Stimulated activated CD4-positive, alpha-beta T cell treated with anti-CD3 and anti-CD28 coated beads, Interleukin-15, amount 100 ng/mL, for 24 hours (primary cell): Measurements from ENCODE around the gene FAAP100.
"Not testable (repeated sequence)": the region's sequence is repeated elsewhere in the genome, so short reads cannot be mapped to it uniquely, and the experiment has no call there.

Source experiments
- DNase-seq: peaks from one replicate; pipeline ENCODE4 v3.0.0-alpha.2; 2020

The FAAP100 gene, protein sequence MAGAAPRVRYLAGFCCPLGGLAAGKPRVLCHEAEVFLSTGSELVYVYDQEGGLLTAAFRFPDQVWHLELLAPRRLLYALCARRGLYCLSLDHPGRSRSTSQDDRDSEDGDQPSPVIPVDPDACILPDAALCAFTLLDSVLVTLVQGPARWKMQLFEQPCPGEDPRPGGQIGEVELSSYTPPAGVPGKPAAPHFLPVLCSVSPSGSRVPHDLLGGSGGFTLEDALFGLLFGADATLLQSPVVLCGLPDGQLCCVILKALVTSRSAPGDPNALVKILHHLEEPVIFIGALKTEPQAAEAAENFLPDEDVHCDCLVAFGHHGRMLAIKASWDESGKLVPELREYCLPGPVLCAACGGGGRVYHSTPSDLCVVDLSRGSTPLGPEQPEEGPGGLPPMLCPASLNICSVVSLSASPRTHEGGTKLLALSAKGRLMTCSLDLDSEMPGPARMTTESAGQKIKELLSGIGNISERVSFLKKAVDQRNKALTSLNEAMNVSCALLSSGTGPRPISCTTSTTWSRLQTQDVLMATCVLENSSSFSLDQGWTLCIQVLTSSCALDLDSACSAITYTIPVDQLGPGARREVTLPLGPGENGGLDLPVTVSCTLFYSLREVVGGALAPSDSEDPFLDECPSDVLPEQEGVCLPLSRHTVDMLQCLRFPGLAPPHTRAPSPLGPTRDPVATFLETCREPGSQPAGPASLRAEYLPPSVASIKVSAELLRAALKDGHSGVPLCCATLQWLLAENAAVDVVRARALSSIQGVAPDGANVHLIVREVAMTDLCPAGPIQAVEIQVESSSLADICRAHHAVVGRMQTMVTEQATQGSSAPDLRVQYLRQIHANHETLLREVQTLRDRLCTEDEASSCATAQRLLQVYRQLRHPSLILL

DNA sequence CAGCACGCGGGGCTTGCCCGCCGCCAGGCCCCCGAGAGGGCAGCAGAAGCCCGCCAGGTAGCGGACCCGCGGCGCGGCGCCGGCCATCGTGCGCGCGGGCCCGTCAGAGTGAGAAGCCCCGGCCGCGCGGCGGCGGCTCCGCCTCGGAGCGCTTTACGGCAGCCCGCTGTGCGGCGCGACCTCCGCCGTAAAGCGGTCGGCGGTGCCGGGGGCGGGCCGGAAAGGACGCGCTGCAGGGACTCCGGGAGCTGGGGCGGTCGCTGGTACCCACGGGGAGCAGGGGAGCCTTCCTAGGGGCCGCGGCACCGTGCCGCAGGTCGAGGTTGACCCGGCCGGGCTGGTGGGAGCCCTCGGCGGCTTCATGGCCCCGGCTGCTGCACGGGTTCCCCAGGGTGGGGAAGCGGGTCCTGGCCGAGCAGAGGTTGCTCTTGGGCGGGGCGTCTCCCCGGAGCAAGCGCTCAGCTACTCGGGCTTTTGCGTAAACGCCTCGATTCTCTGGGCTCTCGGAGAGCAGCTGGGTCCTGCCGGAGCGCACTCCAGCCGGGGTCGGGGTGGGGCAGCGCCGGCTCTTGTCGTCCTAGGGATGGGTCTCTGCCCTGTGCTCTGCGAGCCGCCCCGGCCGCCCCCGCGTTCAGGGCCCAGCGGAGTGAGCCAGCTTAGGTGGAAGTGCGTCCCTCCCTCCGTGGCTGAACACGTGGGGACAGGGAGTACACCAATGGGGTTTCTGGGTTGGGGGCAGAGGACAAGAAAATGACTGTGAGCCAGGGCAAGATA is at the start of gene FAAP100:
Gene FAAP100, minus strand, starts transcription at position 110 of the 774 bp plus-strand sequence. Its CDS starts 23 bp downstream, at position 87.
- peak; percentile 88 for DNase-seq

DNA sequence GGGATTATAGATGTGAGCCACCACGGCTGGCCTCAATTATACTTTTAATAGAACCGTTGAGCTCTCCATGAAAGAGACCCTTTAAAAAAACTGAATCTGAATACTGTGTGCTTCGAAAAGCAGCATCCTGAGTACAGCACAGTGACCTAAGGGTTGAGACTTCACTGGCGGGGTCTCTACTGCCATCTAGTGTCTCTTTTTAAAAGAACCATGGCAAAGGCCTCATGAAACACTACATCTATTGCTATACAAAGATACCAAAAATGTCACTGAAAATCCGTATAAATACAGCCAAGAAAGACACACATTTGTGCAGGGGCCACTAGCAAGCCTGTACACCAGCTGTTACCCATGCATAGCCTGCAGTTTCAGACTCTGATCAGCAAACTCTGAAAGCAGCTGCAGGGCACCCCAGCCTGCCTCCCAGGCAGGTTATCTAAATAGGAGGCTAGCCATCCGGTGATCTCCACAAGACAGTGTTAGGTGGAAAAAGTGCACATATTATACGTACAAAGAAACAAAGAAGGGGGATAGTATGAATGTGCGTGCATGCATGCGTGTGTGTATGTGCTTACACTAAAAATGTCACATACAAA is 49.5 kb upstream of the FAAP100 start:
- DNase-seq: peak; percentile 43

DNA sequence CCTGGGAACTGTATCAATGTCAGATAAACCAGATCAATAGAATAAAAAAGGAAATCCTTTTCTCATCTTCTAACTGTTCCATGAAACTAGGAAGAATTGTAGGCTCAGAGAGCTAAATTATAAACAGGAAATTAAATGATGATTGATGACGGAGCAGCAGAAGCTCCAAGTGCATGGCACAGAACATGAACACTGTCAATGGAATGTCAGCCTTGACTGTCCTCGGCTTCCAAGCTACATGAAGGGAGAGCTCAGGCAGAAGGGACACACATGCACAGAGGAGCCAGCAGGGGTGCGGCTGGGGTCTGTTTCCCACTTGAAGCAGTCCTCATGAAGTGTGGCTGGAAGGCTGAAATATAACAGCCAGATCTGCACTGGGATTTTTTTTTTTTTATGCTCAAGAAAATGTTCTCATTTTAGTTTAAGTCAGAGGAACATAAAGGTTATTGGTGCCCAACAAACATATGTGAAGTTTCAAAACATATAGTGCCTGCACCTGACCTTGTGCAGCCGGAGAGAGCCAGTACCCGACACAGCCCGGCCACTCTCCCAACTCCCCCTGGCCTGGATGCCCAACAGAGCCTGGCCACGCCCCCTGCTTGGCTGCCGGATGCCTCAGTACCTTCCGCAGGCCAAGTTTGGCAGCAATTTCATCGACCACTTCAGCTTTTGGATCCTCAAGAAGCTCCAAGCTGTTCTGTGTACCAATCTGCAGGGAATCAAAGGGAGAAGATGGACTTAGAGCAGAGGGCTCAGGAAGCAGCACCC is 47.8 kb upstream of the FAAP100 start:
- no peak for DNase-seq

DNA sequence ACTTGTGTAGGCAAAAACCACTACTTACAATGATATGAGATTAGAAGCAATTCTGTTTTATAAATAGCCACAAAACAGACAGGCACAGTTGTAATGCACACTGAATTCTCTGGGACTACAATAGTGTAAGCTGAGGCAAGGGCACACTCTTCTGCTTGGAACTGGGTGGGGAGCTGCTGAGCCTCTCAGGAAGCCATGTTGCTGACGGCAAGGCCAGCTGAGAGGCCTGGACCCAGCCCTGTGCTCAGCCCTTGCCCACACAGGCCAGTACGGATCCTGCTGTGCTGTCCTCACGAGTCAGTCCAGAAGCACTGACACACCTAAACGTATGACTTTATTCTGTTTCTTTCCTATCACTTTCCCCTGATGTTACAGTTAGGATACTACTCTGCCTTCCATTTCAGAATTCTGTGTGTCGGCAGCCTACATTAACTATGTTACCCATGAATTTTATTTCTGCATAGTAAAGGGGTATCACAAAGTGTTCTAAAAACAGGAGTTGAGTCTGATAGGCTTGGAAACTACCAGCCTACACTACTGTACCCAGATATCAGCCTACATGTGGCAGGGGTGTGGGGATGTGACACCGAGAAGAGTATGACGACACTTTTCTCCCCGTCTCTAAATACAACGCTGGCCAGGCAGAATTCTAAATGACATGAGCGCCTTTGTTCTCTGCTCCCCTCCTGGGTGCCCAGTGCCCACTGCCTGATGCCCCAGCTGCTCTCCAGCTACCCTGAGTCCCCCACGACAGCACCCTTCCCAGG is 41.1 kb upstream of the FAAP100 start:
- DNase-seq: no peak

DNA sequence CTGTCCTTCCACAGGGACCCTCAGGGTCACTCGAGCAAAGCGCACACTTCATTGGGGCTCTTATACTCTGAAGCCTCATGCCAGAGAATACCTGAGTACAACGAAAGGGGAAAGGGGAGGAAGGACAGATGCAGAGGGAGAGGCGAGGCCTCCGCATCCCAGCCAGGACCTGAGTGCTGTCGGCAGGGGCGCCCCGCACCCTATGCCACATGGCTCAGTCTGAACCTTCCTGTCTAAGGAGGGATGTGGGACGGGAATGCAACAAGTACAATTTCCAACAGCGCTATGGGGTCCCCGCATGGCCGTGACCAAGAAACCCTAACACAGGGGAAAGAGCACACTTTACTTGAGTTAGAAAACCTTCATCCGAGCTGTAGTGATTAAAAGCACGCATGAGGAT is 39.8 kb upstream of the FAAP100 start:
- DNase-seq: no peak

DNA sequence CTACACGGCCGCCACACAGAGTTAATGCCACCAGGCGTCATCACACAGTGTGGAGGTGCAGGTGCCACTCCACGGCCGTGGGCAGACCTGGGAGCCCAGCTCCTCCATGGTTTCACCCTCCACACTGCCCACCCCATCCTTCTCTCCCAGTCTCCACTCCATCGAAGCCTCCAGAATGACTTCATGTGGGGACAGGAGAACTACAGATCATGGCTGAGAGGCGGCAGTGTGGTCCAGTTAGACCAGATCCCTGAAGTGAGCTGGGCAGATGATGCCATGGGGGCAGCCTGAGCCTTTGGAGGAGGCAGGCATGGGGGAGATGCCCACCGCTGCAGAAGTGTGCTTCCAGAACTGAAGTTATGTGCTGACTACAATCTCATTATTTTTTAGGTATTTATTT is 38.0 kb upstream of the FAAP100 start:
- no peak for DNase-seq

DNA sequence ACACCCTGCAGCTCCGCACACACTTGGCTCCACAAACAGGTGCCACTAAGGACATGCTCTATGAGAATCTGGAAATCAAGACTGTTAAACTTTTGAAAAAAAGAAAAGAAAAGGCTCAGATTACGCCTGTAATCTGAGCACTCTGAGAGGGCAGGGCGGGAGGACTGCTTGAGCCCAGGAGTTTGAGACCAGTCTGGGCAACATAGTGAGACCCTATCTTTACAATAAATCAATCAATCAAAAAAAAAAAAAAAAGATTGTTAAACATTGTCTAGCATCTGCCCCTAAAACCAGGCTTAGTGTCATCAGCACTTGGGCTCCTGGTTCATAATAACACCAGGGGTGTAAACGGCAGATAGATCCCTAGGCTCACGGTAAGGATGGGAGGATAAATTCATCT is 37.5 kb upstream of the FAAP100 start:
- DNase-seq: no peak

DNA sequence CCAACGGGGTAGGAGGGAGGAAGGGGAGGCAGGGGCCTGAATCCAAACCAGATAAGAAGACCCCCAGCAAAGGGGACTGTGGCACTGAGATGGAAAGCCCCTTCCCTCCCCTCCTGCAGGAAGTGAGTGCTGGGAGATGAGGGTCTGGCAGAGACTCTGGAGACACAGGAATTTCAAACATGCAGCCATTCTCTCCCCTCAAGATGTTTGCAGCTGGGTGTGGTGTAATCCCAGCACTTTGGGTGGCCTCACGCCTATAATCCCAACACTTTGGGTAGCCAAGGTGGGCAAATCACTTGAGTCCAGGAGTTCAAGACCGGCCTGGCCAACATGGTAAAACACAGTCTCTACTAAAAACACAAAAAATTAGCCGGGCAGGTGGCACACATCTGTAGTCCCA is 33.9 kb upstream of the FAAP100 start:
- no peak for DNase-seq

DNA sequence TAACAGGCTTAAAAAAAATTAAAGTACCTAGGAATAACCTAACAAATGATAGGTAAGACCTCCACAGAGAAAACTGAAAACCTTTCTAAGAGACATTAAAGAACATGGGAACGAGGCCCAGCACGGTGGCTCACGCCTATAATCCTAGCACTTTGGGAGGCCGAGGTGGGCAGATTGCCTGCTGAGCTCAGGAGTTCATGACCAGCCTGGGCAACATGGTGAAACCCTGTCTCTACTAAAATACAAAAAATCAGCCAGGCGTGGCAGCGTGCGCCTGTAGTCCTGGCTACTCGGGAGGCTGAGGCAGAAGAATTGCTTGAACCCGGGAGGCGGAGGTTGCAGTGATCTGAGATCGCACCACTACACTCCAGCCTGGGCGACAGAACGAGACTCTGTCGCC is 32.6 kb upstream of the FAAP100 start:
- DNase-seq: not testable (repeated sequence)

DNA sequence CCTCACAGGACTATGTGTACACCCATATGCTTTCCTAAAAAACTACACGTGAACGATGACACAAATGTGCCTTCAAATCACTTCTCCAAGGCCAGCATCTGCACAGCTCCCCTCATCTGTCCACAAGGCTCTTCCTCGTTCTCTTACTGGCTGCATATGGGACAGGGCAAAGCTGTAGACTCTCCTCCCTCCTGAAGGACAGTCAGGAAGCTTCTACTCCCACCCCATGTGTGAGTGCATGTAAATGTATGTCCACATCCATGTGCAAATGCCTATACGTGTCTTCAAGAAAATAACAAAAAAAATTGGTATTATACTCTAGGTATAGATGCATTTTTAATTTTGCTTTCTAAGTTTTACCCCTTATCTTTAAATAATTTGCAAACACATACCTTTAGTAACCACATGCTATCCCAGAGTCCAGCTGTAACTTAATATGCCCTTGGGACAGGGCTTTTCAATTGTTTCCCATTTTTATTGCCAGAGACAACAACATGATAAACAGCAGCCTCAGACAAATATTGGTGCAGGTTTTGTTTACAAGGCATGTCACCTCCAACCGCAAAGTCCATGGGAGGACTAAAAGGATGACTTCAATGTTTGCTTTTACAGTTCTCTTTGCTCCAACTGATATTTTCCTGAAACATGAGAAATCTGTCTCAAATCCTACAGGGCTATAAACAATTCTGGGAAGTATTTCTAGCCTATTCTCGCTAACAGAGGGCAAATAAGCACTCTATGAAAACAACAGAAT is 31.6 kb upstream of the FAAP100 start:
- DNase-seq: no peak

DNA sequence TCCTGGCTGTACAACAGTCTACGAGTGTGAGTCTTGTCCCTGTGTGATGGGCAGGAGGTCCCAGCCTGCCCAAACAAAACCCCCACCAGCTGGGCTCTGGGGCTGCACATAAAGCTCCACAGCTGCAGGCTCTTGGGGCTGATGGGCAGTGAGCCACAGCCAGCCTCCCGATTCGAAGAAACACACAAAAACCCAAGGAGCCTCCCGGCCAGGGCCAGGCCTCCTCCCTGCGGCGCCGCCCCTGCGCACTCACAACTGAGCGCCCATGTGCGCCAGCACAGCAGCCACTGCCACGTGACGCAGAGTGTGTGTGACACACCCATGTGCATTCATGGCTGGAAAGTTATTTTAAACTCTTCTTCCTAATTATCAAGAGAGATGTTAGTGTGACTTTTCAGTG is 30.6 kb upstream of the FAAP100 start:
- no peak for DNase-seq

DNA sequence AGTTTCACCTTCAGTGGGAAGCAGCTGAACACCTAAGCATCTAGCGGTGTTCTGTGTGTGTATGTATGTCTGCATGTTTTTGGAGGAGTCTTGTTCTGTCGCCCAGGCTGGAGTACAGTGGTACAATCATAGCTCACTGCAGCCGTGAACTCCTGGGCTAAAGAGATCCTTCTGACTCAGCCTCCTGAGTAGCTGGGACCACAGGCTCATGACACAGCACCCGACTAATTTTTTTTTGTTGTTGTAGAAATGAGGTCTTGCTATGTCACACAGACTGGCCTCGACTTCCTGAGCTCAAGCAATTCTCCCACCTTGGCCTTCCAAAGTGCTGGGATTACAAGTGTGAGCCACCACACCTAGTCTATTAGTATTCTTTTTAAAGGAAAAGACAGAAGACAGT is 30.2 kb upstream of the FAAP100 start:
- DNase-seq: no peak

DNA sequence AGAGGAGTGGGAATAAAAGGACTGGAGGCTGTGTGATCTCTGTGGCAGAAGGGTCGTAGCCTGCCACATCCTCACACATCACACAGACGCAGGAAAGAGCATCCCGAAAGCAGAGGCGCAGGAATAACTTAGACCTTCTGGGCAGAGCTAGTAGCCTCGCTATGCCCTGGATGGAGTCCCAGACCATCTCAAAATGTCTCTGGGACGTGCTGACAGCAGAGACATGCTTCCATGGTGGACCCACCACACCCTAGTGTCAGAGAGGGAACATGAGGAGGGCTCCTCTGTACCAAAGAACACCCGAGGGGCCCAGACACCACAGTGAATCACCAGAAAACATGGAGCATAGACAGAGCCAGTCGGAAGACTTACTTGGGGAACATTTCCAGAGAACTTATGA is 29.6 kb upstream of the FAAP100 start:
- no peak for DNase-seq

DNA sequence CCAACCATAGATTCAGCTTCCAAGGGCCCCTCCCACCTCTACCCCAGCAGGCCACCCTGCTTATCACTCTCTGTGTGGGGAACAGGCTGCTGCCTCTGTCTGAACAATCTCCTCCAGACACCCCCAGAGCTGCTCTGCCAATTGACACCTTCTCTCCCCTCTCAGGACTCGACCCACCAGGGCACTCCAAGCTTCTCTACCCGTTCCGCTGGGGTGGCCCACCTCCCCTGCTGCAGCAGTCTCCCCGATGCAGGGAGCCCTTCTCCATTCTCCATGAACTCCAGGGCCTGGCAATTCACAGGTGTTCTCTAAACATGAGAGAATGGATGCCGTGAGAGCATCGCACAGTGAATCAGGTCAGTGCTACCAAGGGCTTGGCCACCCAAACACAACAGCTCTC is 28.3 kb upstream of the FAAP100 start:
- no peak for DNase-seq

DNA sequence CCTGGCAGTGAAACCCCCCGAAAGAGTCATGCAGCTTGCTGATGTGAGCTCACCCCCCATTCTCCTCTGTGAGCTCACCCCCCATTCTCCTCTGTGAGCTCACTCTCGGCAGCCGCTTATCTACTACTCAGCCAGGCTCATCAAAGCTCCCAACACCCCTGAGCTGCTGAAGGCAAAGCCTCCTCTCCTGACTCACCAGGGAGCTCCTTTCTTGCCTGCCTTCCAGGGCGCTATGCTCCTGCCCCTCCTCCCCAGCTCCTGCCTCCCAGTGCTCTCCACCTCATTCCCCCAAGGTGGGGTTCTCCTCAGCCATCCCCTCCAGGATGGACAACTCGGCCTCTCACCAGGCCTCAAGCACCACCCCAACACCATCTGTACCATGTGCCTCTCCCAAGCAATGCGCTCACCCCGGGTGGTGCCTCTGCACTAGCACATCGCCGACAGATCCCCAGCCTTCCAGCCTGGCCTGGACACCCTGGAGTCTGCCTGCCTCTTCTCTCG is 27.7 kb upstream of the FAAP100 start:
- DNase-seq: no peak

DNA sequence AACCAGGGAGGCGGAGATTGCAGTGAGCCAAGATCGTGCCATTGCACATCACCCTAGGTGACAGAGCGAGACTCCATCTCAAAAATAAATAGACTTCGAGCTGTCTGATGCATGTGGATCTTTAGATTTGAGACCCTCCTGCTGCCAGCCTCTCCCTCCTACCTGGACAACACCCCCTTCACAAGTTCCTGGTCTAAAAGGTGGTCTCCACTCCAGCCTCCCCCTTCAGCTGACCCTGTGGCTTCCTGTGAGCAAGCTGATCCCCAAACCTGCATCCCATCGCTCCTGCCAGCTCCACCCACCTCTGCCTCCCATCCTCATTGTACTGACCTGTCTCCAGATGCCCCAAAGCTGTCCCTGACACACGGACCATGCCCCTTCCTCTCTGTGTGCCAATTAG is 27.1 kb upstream of the FAAP100 start:
- DNase-seq: no peak

DNA sequence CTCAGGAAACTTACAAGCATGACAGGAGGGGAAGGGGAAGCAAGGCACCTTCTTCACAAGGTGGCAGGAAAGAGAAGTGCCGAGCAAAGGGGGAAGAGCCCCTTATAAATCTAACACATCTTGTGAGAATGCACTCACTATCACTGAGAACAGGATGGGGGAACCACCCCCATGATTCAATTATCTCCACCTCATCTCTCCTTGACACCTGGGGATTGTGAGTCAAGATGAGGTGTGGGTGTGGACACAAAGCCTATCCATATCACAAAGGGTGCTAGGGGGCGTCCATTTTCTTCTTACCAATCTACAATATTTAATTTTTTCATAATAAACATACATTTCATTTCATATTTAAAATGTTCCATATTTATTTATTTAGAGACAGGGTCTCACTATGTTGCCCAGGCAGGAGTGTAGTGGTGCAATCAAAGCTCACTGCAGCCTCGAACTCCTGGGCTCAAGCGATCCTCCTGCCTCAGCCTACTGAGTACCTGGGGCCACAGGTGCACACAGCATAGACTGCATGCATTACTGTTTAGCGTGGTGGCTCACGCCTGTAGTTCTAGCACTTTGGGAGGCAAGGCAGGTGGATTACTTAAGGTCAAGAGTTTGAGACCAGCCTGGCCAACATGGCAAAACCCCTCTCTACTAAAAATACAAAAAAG is 26.5 kb upstream of the FAAP100 start:
- DNase-seq: peak; percentile 24

DNA sequence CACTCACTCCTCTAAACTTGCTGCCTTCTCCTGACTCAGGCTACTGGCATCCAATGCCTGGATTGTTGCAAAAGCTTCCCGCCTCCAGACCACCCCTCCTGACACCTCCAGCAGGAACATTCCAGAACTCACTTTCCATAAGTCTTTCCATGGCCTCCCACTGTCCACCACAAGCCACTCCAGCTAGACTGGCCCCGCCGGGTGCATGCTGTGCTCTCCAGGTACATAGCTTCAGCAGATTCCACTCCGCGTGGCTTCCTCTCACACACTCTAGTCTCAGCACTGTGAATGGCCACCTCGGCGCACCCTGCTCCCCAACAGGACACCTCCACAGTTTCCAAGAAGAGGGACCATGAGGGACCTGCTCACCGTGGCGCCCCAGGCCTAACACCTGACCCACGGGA is 25.9 kb upstream of the FAAP100 start:
- DNase-seq: no peak

DNA sequence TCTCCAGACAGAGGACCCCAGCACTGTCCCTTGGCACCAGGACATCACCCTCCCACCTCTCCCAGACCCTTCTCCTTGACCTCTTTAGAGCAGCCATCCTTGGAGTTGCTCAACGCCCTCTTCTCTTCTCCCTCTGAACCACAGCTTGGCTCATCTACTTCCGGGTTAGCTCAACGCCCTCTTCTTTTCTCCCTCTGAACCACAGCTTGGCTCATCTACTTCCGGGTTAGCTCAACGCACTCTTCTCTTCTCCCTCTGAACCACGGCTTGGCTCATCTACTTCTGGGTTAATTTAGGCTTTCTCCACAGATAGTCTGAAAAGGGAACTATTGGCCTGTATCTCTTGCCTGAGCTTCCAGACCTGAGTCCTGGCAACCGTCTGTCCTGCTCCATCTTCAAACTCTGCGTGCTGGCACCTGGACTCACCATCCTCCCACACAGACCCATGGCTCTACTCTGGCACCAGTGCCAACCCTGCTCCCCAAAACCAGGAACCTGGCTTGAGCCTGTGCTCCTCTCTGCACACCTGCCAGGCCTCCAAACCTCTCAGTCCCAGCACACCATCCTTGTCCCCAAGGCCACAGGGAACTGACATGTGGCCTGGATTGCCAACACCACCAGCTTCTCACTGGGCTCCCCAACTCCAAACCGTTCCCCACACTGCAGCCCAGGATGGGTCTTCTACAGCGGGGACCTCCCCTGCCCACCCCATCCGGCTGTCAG is 25.3 kb upstream of the FAAP100 start:
- DNase-seq: no peak
